ENCODE measurements around the gene TNFSF10. TPM values are rescaled to one million over a fixed set of nuclear protein-coding genes. Genes with fewer than 3 reads are reported as not detected.

The TNFSF10 gene
- polyA plus RNA-seq, 2 of the 4 experiments (the other 2 are of a cell fraction): 0.48 to 0.92 TPM

- TF ChIP-seq USF2 (IDR thresholded peaks at IDR 0.05): no peak
Observed at GRCh38 chr3:172541945-172542488, 18.8 kb upstream of the TNFSF10 start (continued).

GRCh38 chr3:172540049-172540448 is 16.8 kb upstream of the TNFSF10 start:
- no peaks in the 10 kb centered on the region for H3K9me3 ChIP-seq
- ATAC-seq (no peak), FAIRE-seq (no peak), DNase-seq (ENCODE audit: low read depth in 1 of 2, low spot score in 1 of 2) (no peak)
- ChIA-PET CTCF (no interaction called here), POLR2A (no interaction called here)
- no peak for TF ChIP-seq E2F6 (IDR thresholded peaks at IDR 0.05; ENCODE audit: borderline replicate concordance, low read depth)
- no peak for TF ChIP-seq POLR2A (IDR thresholded peaks at IDR 0.05; ENCODE audit: low read length)
- TF ChIP-seq CBX8 (IDR thresholded peaks at IDR 0.05): no peak
- H3K27ac ChIP-seq: no peak overlapping the region
- no peak overlapping the region for H3K4me2 ChIP-seq
- WGBS (ENCODE audit: missing lambda C conversion rate): 100% methylated on average over 1 of the region's 1 CpG
- H3K4me3 ChIP-seq: no peak overlapping the region
- peaks cover 14% of the 10 kb centered on the region for H3K4me1 ChIP-seq

GRCh38 chr3:172539273-172539672 is 16.0 kb upstream of the TNFSF10 start:
- Histone ChIP-seq H3K4me1 (peaks cover 14% of the 10 kb centered on the region), H3K9me3 (no peaks in the 10 kb centered on the region), H3K4me2 (no peak overlapping the region), H3K4me3 (no peak overlapping the region), H3K27ac (no peak overlapping the region)
- ATAC-seq (no peak), FAIRE-seq (no peak), DNase-seq (ENCODE audit: low read depth in 1 of 2, low spot score in 1 of 2) (no peak)
- TF ChIP-seq HDAC2 (IDR thresholded peaks at IDR 0.05) (no peak), POLR2A (IDR thresholded peaks at IDR 0.05; ENCODE audit: low read length) (no peak), NR3C1 (IDR thresholded peaks at IDR 0.05) (no peak), EP300 (IDR thresholded peaks at IDR 0.05) (no peak), HEYL (CRISPR knock-in tag; IDR thresholded peaks at IDR 0.05) (no peak), ATOH8 (CRISPR knock-in tag; IDR thresholded peaks at IDR 0.05; ENCODE audit: low read depth) (no peak), GATA3 (IDR thresholded peaks at IDR 0.05; ENCODE audit: borderline replicate concordance) (no peak), RARB (CRISPR knock-in tag; IDR thresholded peaks at IDR 0.05) (no peak), NFE2L2 (conservative IDR thresholded peaks at IDR 0.05; ENCODE audit: low read length) (no peak), CHD4 (IDR thresholded peaks at IDR 0.05; ENCODE audit: borderline replicate concordance) (no peak), CTCF (IDR thresholded peaks at IDR 0.05) (no peak), BCL3 (IDR thresholded peaks at IDR 0.05) (no peak), USF2 (IDR thresholded peaks at IDR 0.05) (no peak), ELK1 (IDR thresholded peaks at IDR 0.05; ENCODE audit: low read depth, low read length) (no peak), CBX8 (IDR thresholded peaks at IDR 0.05) (no peak)
- ChIA-PET CTCF (no interaction called here), POLR2A (no interaction called here)
- 86% methylated on average over 4 of the region's 4 CpGs for WGBS (ENCODE audit: missing lambda C conversion rate)

Data from A549 (cell line).